GM18498 (cell line): ENCODE measurements around the gene PLCB4.
"Not testable (repeated sequence)": the region's sequence is repeated elsewhere in the genome, so short reads cannot be mapped to it uniquely, and the experiment has no call there.

Experiments
- ATAC-seq: cut with Tn5 transposase; IDR thresholded peaks from one replicate; pipeline ENCODE4 v1.9.1; 2021; ENCODE audit warnings: mild to moderate bottlenecking, moderate library complexity; ENCODE audit not compliant: unreplicated experiment

Gene PLCB4

DNA sequence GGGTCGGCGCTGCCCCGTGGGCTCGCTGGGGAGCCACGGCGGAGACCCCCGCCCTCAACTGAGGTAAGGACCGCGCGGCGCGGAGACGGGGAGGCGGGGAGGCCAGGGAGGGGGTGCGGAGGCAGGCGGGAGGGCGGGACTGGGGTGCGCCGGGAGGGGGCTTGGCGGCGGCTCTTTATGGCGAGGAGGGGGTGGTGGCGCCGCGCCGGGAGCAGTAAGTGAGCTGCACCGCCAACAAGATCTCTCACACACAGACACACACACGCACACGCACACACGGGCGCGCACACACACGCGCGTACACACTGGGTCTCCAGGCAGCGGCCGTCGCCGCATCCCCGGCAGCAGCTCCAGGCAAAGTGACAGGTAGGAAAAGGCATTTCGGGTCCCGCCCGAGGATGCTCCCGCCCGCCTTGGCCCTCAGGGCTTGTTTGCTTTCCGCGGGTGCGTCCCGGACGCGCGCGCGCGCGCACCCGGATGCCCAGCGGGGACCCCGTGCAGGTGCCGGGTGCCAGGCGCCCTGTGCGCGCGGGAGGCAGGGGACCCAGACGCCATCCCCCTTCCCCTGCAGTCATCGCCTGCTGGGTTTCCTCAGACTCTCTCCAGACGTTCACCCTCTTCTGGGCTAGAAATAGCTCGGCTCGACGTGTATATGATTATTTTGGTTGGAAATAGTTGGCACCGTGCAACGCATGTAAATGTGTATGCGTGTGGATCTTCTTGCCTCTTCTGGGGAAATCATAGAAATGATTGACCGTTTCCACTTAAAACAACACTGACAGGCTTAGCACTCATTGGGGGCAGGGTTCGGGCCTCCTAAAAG is at the start of gene PLCB4:
TSS of gene PLCB4 (plus strand) at position 247 of the 823 bp plus-strand sequence. CDS start 238,728 bp downstream, outside the sequence.
- no peak for ATAC-seq

DNA sequence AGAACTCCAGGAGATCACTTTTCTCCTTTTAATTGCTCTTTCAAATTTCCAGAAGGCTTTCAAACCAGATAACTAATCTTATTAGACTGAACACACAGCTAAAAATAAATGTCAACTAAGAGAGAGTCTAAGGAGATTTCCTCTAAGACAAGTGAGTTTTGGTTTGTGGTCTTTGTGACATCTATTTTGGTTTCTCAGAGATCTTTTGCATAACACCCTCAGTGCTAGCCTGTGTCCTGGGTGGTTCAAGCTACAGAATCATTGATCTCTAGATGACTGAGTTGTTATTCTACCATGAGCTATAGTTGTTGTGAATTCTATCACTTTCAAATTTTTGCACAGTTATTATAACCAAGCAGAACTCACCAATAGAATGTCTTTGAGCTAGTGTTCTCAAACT is 49.1 kb upstream of the PLCB4 start:
- no peak for ATAC-seq

DNA sequence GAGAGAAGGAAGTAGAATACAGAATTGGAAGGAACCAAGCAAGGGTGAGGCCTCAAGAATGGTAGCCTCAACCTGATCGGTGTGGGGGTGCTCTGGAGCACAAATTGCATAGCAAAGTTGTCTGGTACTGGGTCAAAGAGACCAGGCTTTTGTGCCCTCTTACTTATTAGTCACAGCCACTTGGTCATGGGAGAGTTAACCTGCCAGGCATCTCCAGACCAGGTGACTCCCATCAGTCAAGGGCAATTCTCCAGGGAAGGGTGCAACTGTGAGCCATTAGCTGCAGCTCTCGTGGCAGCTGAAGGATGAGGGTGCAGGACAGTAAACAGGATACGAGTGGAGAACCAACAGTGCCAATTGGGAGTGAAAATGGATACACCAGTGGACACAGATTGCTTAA is 47.7 kb upstream of the PLCB4 start:
- ATAC-seq: no peak

DNA sequence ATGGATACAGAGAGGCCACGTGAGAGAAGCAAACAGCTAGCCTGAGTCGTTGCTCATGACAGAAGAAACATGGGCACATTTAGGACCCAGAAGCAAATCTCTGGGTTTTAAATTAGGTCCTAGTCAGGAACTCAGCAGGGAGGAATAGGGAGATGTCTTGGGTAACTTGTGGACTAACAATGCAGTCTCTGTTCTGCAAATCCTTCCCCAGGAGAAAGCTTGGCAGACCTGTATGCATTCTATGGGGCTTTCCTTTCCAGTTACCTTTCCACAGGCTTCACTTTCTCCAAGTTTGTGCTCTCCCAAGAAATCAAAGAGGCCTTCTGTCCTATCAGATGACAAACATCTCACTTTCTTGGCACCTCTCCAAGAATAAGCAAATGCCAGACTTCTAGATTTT is 47.2 kb upstream of the PLCB4 start:
- no peak for ATAC-seq

DNA sequence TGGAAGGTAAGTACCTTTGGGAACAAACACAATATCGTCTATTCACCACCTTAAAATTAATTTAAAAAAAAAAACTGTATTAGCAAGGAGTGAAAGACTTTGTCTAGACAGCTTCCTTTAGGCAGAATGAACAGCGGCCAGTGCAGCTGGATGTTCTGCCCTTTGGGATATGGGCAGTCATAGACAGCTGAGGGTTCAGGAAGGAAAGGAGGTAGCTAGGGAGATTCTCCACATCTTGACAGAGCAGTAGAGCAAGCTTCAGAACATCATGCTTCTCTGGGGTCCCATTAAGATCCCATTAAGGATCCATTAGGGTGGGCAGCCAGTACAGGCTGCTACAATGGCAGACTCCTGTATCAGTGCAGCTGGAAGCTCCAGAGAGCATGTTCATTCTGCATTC is 46.5 kb upstream of the PLCB4 start:
- ATAC-seq: no peak

DNA sequence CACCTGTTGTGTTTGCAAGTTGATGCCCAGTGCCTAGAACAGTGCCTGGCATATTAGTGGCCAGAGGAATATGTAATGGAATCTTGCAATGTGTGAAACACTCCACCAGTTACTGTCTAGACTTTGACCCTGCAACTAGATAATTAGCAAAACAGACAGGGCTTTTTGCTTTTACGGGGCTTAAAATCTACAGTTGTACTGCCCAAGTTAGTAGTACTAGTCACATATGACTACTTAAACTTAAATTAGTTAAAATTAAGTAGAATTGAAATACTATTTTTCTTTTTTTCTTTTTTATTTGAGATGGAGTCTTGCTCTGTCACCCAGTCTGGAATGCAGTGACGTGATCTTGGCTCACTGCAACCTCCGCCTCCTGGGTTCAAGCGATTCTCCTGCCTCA is 44.3 kb upstream of the PLCB4 start:
- ATAC-seq: no peak

DNA sequence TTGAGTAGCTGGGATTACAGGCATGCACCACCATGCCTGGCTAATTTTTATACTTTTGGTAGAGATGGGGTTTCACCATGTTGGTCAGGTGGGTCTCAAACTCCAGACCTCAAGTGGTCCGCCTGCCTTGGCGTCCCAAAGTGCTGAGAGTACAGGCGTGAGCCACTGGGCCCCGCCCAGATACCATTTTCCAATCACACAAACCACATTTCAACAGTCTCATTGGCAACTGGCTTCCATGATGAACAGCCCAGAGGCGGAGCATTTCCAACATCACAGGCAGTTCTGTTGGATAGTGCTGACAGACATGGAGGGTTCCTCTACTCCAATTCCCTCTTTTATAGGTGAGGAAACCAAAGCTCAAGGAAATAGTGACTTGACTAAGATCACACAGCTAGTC is 43.9 kb upstream of the PLCB4 start:
- ATAC-seq: no peak

DNA sequence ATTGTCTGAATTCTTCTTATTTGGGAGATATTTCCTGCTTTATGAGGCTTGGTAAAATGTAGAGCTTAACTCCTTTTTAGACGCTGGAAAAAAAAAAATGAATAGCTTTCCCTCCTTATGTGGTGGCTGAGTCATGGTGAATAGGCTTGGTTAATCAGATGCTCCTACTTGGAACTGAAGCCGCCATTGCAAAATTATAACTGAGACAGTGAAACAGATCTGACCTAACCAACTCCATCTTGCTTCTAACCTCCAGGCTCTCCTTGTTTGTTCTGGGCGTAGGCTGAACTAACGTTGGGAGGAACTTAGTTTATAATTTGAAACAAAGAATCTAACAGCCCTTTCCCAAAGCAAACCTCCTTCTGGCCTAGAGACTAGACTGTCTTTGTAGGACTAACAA is 43.2 kb upstream of the PLCB4 start:
- ATAC-seq: no peak

DNA sequence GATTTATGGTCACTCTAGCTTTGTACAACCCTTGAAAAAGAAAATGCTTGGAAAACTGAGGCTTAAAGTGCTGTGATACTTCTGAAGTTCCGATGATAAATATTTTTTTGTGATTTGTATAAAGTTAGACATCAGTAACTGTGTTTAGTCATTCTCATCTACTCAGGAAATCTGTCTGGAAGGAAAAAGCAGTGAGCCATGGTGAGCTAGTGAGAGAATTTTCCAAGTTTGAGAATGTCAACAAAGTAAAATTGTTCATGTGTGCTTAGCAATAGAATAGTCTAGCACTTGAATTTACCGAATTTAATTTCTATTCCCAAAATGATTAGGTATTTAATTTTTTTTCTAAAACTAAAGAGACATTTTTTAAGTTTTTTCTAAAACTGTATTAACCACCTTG is 41.3 kb upstream of the PLCB4 start:
- ATAC-seq: no peak

DNA sequence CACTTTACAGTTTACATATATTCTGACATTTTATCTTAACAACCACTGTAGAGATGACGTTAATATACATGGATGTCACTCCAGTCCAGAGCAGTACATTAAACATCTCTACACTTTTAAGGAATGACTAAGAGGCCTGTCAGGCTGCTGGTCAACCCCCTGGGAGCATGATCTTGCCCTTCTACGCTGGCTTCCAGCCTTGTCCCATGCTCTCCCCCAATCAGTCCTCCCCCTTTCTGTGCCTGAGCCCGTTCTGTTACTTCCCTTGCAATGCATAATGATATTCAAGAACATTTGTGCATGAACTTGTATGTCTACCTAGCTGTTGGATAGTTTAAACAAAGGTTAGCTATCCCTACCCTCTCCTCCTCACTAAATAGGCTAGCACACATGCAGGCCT is 40.5 kb upstream of the PLCB4 start:
- ATAC-seq: no peak

DNA sequence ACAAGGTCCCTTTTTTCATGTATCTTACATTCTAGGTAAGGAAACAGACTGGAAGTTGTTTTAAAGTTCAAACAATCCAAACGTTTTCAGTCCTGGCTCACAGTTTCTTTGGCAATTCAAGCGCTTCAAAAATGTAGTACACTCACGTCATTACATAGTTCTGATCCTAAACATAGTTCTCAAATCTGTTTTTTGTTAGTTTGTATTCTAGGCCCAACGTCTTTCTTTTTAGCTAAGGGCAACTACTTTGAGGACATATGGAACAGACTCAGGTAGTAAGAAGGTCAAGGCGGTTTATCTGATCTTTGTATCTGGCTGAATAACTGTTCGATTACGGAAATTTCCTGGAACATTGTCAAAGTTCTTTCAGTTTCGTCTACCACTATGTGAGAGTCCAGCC is 36.9 kb upstream of the PLCB4 start:
- ATAC-seq: no peak

DNA sequence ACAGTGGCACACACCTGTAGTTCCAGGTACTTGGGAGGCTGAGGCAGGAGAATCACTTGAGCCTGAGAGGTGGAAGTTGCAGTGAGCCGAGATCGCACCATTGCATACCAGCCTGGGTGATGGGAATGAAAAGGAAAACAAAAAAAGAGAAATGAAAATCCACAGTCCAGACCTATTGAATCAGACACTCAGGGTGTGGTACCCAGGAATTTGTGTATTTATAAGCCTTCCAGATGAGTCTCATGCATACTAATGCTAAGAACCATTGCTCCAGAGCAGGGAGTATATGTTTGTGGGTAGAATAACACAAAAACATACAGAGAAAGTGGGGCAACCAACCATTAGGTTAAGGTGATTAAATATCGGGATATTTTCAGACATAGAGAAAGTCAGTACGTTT is 36.1 kb upstream of the PLCB4 start:
- ATAC-seq: no peak

DNA sequence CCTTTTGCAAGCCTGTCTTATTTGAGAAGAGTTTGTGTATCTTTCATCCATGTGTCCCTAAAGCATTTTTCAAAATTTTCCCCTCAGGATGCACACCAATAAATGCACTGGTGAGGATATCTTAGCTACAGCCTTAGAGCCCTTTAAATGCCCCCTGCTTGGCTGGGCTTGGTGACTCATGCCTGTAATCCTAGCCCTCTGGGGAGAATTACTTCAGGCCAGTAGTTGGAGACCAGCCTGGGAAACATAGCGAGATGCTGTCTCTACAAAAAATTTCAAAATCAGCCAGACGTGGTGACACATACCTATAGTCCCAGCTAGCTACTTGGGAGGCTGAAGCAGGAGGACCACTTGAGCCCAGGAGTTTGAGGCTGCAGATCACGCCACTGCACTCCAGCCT is 33.8 kb upstream of the PLCB4 start:
- ATAC-seq: no peak

DNA sequence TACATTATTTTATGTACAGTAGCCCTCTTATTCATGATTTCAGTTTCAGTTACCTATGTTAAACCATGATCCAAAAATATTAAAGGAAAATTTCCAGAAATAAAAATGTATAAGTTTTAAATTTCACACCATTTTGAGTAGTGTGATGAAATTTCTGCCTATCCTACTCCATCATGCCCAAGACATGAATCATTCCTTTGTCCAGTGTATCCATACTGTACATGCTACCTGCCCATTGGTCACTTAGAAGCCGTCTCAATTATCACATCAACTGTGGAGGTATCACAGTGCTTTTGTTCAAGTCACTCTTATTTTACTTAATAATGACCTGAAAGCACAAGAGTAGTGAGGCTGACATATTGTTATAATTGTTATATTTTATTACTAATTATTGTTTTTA is 32.3 kb upstream of the PLCB4 start:
- no peak for ATAC-seq

DNA sequence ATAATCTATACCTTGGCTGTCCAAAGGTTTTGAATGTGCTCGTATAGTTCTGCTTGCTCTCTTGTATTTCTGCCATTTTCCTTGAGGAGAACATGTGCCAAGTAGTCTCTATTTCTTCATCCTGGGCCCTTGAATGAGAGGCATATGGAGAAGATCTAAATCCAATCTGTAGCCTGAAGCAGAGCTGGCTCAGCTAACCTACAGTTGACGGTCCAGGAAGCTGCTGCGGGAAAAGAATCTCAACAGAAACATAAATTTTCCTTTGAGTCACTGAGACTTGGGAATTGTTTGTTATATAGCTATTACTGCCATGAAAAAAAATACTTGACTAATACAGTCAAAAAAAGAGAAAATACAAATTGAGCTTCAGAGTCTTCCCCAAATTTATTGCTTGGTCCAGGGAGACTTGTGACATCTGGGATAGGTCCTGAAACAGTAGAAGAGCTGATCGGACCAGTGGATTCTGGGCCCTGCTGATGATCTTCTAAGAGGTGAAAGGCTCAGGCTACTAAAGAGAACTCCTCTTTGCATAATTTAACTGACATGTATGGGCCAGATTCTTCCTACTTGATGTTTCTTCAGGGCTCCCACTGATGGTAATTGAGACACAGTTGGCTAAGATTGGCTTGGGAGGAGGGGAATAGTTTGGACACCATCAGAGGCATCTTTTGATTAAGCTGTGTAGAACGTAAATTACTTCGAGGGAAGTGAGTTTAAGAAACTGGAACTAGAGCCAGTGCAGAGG is 29.9 kb upstream of the PLCB4 start:
- ATAC-seq: no peak

DNA sequence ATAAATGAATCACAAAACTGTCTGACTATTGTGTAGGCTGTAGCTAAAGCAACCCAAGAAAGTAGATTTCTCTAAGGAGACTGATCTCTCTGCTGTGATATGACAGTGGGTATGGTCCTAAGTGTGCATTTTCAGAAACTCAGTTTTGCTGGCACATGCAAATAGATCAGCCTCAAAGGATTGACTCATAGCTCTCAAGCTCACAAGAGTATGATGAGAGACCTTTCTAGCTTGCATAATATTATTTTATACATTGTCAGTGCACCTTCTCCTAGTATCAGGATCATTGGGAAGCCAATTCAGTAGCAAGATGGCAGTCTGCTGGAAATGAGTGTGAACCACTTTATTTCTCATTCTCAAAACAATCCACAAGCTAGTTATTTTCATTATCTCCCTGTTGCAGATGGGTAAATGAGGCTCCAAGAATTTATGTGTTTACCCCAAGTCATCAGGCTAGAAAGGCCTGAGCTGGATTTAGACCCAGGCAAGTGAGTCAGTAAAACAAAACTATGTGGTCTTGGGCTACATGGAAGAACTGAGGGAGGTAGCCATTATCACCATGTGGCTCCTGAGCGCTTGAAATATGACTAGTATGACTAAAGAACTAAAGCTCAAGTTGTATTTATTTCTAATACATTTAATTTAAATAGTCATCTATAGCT is 27.9 kb upstream of the PLCB4 start:
- ATAC-seq: no peak

DNA sequence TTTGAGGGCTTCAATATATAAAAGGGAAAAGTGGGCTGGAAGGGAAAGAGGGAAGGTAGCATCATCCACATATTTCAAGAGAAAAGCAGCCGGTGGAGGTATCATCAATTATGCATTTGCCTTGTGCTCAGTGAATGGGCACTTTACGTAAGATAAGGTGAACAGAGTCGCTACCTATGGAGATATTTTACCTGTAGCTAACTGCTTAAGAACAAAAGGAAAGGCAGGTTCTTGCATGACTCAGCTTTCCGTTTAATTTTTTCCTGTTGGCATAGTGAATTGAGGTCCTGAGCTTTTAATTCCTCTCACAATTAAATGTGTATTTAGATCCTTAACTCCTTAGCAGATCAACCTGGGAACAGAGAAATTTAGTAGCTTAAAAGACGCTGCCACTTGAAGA is 25.5 kb upstream of the PLCB4 start:
- ATAC-seq: no peak

DNA sequence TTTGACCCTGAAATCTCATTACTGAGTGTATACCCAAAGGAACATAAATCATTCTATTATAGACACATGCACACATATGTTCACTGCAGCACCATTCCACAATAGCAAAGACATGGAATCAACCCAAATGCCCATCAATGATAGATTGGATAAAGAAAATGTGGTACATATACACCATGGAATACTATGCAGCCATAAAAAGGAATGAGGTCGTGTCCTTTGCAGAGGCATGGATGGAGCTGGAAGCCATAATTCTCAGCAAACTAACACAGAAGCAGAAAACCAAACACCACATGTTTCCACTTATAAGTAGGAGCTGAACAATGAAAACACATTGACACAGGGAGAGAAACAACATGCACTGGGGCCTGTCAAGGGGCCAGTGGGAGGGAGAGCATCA is 21.0 kb upstream of the PLCB4 start:
- ATAC-seq: not testable (repeated sequence)

DNA sequence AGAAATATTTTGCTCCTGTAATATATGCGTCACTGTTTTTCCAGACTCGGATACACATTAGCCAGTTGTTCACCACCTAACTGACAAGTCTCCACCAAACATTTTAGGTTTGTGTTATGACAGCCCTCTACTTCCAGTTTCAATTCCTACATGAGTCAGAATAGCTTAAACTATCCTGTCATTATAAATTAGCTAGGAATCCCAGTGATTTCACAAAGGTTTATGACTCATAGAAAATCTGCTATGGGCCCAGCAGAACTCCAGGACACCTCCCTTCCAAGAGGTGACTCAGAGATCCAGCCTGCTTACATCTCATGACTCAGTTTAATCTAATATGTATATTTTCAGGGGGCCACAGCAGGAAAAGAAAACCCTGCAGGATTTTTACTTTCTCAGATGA is 17.4 kb upstream of the PLCB4 start:
- ATAC-seq: no peak

DNA sequence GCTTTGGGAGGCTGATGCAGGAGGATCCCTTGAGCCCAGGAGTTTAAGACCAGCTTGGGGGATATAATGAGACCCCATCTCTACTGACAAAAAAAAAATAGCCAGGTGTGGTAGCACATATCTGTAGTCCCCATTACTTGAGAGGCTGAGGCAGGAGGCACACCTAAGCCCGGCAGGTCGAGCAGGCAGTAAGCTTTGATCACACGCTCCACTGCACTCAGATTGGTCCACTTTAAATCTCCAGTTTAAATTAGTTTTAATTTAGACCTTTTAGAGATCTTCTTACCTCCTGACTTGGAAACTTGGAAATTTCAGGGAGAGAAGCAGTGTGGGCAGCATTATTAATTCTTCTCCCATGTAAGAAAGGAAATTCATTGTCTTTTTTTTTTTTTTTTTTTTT is 16.8 kb upstream of the PLCB4 start:
- ATAC-seq: no peak

DNA sequence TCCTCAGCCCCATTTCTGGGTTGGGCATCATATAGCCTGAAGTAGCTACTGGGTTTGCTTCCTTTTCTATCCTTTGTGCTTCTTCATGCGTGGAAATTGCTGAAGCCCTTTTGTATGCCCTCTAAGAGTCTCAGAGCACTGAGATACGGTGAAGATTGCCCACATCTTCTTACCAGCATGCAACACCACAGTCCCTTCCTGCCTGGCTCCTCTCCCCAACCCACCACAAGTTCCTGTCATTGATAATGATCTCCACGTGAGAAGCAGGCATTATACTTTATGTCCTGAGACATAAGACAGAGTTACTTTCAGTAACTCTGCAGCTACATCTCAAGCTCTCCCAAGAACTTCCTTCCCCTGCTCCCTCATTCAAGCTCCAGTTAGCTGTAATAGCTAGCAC is 15.8 kb upstream of the PLCB4 start:
- ATAC-seq: no peak

DNA sequence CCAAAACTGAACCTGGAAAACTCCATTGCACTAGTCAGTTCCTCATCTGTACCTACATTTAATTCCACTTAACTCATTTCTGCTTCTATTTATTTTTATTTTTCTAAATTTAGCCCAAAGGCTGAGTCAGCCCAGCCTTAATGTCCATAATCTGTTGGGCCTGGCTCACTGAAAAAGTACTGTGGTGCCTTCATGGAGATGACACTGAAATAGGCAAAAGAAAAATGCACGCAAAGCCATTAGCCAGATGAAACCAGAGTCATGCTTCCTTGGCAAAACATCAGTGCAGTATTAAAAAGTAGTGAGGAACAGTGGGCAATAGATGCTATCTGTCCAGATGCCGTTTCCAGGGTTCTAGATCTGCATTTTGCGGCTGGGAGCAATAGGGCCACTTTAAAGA is 14.7 kb upstream of the PLCB4 start:
- ATAC-seq: no peak
